NB4 (cell line): ENCODE results near the gene UNC5B.
"Not testable (repeated sequence)": the region's sequence is repeated elsewhere in the genome, so short reads cannot be mapped to it uniquely, and the experiment has no call there.

Source experiments
- POLR2A ChIP-seq: IDR thresholded peaks from 2 replicates; pipeline ENCODE4 v1.6.1; 2011; ENCODE audit warnings: mild to moderate bottlenecking; ENCODE audit not compliant: insufficient read length; ENCODE audit errors: extremely low read depth
- TF ChIP-seq, protein P1 (sequence below): IDR thresholded peaks from one replicate; pipeline ENCODE4 v1.5.1; 2012; ENCODE audit warnings: low read depth, low read length
- TF ChIP-seq, protein P2 (sequence below): IDR thresholded peaks from 2 replicates; pipeline ENCODE4 v1.6.1; 2011; ENCODE audit warnings: low read depth, low read length

DNA sequence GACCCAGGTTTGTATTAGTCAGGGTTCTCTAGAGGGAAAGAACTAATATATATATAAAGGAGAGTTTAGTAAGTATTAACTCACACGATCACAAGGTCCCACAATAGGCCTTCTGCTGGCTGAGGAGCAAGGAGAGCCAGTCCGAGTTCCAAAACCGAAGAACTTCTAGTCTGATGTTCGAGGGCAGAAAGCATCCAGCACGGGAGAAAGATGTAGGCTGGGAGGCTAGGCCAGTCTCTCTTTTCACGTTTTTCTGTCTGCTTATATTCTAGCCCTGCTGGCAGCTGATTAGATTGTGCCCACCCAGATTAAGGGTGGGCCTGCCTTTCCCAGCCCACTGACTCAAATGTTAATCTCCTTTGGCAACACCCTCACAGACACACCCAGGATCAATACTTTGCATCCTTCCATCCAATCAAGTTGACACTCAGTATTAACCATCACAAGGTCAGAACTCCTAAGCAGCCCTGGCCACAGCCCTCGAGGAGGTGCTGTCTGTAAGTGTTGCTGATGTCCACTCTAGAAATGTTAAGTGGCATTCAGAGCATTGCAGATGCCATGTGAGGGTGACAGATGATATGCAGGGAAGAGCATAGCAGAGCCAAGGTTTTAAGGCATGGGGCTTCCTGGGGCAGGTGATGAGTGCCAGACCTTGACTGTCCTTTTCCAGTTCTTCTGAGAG, 7.0 kb downstream of the UNC5B start:
- TF ChIP-seq POLR2A, result not testable (repeated sequence)
- TF ChIP-seq, protein P1, sequence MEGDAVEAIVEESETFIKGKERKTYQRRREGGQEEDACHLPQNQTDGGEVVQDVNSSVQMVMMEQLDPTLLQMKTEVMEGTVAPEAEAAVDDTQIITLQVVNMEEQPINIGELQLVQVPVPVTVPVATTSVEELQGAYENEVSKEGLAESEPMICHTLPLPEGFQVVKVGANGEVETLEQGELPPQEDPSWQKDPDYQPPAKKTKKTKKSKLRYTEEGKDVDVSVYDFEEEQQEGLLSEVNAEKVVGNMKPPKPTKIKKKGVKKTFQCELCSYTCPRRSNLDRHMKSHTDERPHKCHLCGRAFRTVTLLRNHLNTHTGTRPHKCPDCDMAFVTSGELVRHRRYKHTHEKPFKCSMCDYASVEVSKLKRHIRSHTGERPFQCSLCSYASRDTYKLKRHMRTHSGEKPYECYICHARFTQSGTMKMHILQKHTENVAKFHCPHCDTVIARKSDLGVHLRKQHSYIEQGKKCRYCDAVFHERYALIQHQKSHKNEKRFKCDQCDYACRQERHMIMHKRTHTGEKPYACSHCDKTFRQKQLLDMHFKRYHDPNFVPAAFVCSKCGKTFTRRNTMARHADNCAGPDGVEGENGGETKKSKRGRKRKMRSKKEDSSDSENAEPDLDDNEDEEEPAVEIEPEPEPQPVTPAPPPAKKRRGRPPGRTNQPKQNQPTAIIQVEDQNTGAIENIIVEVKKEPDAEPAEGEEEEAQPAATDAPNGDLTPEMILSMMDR, result not testable (repeated sequence)
- TF ChIP-seq, protein P2, sequence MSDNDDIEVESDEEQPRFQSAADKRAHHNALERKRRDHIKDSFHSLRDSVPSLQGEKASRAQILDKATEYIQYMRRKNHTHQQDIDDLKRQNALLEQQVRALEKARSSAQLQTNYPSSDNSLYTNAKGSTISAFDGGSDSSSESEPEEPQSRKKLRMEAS, result not testable (repeated sequence)
